Measurements from ENCODE around the gene TAAR2. TPM values are rescaled to one million over a fixed set of nuclear protein-coding genes. Genes with fewer than 3 reads are reported as not detected.
A peak's percentile ranks its signal among the peaks of the same experiment; 100 is the strongest.

TAAR2 gene
- total RNA-seq, 1 experiment from 2014 or later = not detected

GRCh38 chr6:132666118-132666517 is 42.0 kb upstream of the TAAR2 start:
- intact Hi-C loops (cut with micrococcal nuclease) = no loop called here
- Histone ChIP-seq H4K20me1 (ENCODE audit: insufficient read depth) (no peaks in the 10 kb centered on the region), H3K4me3 (replicated peaks in 1 of 2; ENCODE audit: low read depth in 1 of 2, low read length in 2 of 2) (no peak overlapping the region), H3K4me1 (ENCODE audit: control insufficient read depth in 1 of 2, insufficient read depth in 2 of 2, low read length in 2 of 2) (peaks cover 0 to 9% of the 10 kb centered on the region in 2 experiments; a peak in 2 of 4 replicates), H3K36me3 (ENCODE audit: control insufficient read depth in 1 of 2, insufficient read depth in 2 of 2, low read length in 2 of 2) (no peaks in the 10 kb centered on the region), H3K9ac (ENCODE audit: low read length) (no peak overlapping the region), H3K27me3 (ENCODE audit: insufficient read depth, low read length) (no peaks in the 10 kb centered on the region), H3K4me2 (ENCODE audit: low read length) (peak overlapping the region; percentile 13; the same call in 1 of the 2 replicates), H3K79me2 (ENCODE audit: insufficient read depth, low read length) (no peaks in the 10 kb centered on the region), H2AFZ (ENCODE audit: low read depth, low read length, poor library complexity, severe bottlenecking) (no peak overlapping the region), H3K9me3 (ENCODE audit: control insufficient read depth in 1 of 2, insufficient read depth in 1 of 2, low read depth in 1 of 2, low read length in 2 of 2) (no peaks in the 10 kb centered on the region), H3K27ac (ENCODE audit: low read depth, low read length) (no peak overlapping the region), H3K9me2 (ENCODE audit: insufficient read depth) (no peaks in the 10 kb centered on the region)
- ChIA-PET POLR2A (interaction anchor here (0.8 kb wide), 1 partner anchor 153 kb away, joined by 3 read pairs; the partner anchor contains the start of gene STX7), RAD21 (ENCODE audit: low non-redundant PET in 1 of 2, low total read pairs in 2 of 2, uncharacterized antibody in 2 of 2, unreplicated experiment in 2 of 2) (no interaction called here), CTCF (interaction anchor here (0.7 kb wide), 1 partner anchor 157 kb away, joined by 3 read pairs; no protein-coding TSS in a partner anchor)
- BruUV-seq (replicated peaks) = no TSS peak
- TF ChIP-seq RAD21 (IDR thresholded peaks at IDR 0.05; ENCODE audit: low read depth) (no peak), SP1 (IDR thresholded peaks at IDR 0.05; ENCODE audit: low read depth) (0 out of 2 replicates have a peak, but pooled peaks have one; percentile 25), YY1 (IDR thresholded peaks at IDR 0.05; ENCODE audit: extremely low read depth, insufficient replicate concordance, low read depth, low read length) (no peak)
- DNase-seq (ENCODE audit: low read depth, low spot score) = no peak
- ATAC-seq = no peak

DNA sequence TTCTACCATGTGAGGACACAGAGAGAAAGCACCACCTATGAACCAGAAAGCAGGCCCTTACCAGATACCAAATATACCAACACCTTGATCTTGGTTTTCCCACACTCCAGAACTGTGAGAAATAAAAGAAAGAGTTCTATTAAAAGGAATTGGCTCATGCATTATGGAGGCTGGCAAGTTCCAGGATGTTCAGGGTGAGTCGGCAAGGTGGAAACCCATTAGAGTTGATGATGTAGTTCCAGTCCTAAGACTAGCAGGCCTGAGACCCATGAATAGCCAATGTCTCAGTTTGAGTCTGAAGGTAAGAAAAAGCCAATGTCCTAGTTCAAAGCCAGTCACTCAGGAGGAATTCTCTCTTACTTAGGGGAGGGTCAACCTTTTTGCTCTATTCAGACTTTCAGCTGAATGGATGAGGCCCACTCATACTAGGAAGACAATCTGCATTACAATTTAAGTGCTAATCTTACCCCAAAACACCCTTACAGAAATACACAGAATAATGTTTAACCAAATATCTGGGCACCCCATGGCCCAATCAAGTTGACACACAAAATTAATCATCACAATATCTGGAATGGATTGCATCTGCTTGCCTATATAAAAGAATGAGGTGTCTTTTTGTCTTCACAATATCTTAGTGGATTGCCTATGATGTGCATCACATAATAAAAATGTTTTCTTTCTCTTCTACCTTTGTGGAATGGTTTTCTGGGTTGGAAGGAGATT is 40.4 kb upstream of the TAAR2 start:
- no peak for DNase-seq (ENCODE audit: low read depth, low spot score)
- Histone ChIP-seq H3K4me1 (ENCODE audit: control insufficient read depth in 1 of 2, insufficient read depth in 2 of 2, low read length in 2 of 2) (peaks cover 0 to 5% of the 10 kb centered on the region in 2 experiments; a peak in 1 of 4 replicates), H2AFZ (ENCODE audit: low read depth, low read length, poor library complexity, severe bottlenecking) (no peak overlapping the region), H4K20me1 (ENCODE audit: insufficient read depth) (no peaks in the 10 kb centered on the region), H3K27ac (ENCODE audit: low read depth, low read length) (no peak overlapping the region), H3K79me2 (ENCODE audit: insufficient read depth, low read length) (no peaks in the 10 kb centered on the region), H3K9me3 (ENCODE audit: control insufficient read depth in 1 of 2, insufficient read depth in 1 of 2, low read depth in 1 of 2, low read length in 2 of 2) (no peaks in the 10 kb centered on the region), H3K9ac (ENCODE audit: low read length) (no peak overlapping the region), H3K4me3 (replicated peaks in 1 of 2; ENCODE audit: low read depth in 1 of 2, low read length in 2 of 2) (no peak overlapping the region), H3K27me3 (ENCODE audit: insufficient read depth, low read length) (no peaks in the 10 kb centered on the region), H3K4me2 (ENCODE audit: low read length) (no peak overlapping the region), H3K36me3 (ENCODE audit: control insufficient read depth in 1 of 2, insufficient read depth in 2 of 2, low read length in 2 of 2) (no peaks in the 10 kb centered on the region), H3K9me2 (ENCODE audit: insufficient read depth) (no peaks in the 10 kb centered on the region)
- no TSS peak for BruUV-seq (replicated peaks)
- ChIA-PET CTCF (no interaction called here), RAD21 (ENCODE audit: low non-redundant PET in 1 of 2, low total read pairs in 2 of 2, uncharacterized antibody in 2 of 2, unreplicated experiment in 2 of 2) (no interaction called here), POLR2A (no interaction called here)
- TF ChIP-seq ELF1 (IDR thresholded peaks at IDR 0.05; ENCODE audit: borderline replicate concordance, low read depth) (no peak), ATF3 (IDR thresholded peaks at IDR 0.05) (no peak), RAD21 (IDR thresholded peaks at IDR 0.05; ENCODE audit: low read depth) (no peak), JUND (IDR thresholded peaks at IDR 0.05) (no peak), CBX3 (IDR thresholded peaks at IDR 0.05; ENCODE audit: low read depth) (no peak), REST (IDR thresholded peaks at IDR 0.05; ENCODE audit: low read depth) (no peak), EZH2 (IDR thresholded peaks at IDR 0.05) (no peak), FOSL1 (IDR thresholded peaks at IDR 0.05; ENCODE audit: low read depth) (no peak), SRF (IDR thresholded peaks at IDR 0.05; ENCODE audit: low read depth) (no peak), ZNF274 (IDR thresholded peaks at IDR 0.05; ENCODE audit: low read depth, low read length) (no peak)
- ATAC-seq = no peak
- intact Hi-C loops (cut with micrococcal nuclease) = no loop called here
